Dendritic cell treated with granulocyte-macrophage colony-stimulating factor and Interleukin-4, amounts not matched to agents 40 ng/mL and 50 ng/mL, for 4 days (primary cell): ENCODE measurements around the gene AGBL5.

Experiments
- H3K27ac Mint-ChIP-seq: one replicate; pipeline ENCODE4 v1.8.0; 2022; ENCODE audit warnings: mild to moderate bottlenecking, mixed read lengths
- H3K27me3 Mint-ChIP-seq: one replicate; pipeline ENCODE4 v1.8.0; 2022; ENCODE audit warnings: mild to moderate bottlenecking, mixed read lengths
- H3K36me3 Mint-ChIP-seq: one replicate; pipeline ENCODE4 v1.8.0; 2022; ENCODE audit warnings: low read depth, mixed read lengths
- H3K4me1 Mint-ChIP-seq: one replicate; pipeline ENCODE4 v1.8.0; 2022; ENCODE audit warnings: low read depth, mixed read lengths
- H3K4me3 Mint-ChIP-seq: one replicate; pipeline ENCODE4 v1.8.0; 2022; ENCODE audit warnings: mild to moderate bottlenecking, moderate library complexity, mixed read lengths
- H3K9me3 Mint-ChIP-seq: one replicate; pipeline ENCODE4 v1.8.0; 2022; ENCODE audit warnings: mixed read lengths
- intact Hi-C: fragments of 100-400 bp; cut with micrococcal nuclease; formaldehyde crosslinking; loops from one replicate; pipeline ENCODE4 v1.15.0; 2022

The AGBL5 gene

DNA sequence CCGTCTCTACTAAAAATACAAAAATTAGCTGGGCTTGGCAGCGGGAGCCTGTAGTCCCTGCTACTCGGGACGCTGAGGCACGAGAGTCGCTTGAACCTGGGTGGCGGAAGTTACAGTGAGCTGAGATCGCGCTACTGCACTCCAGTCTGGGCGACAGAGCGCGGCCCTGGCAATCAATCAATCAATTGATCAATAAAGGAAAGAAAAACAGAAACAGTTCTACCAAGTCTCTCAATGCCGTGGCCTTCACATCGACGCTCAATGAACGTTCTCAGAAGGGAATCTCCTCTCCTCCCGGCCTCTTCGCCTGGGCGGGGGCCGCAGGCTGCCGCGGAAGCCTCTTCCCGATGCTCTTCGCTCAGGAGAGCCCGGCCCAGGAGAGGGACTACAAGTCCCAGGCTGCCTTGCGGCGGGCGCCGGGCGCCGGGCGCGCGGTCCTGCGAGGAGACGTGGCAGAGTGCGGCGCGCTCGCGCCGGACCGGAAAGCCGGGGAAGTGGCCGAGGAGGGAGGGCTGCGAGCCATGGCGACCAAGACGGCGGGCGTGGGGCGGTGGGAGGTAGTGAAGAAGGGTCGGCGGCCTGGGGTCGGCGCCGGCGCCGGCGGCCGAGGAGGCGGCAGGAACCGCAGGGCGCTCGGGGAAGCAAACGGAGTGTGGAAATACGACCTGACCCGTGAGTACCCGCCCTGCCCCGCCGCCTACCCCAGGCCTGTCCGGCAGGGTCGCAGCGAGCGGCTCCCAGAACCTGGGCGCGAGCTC is 18.8 kb upstream of the AGBL5 start, which contains the start of gene TMEM214:
TMEM214 (plus strand) TSS at position 471 of the 758 bp plus-strand sequence; CDS start at position 522, 51 bp downstream.
- intact Hi-C loops = loop anchor here (1.0 to 5.0 kb wide), 2 partner anchors 19 to 40 kb away; partner anchors contain the start of genes AGBL5 and OST4
- Mint-ChIP-seq H3K27ac (peak within 1 kb of the TSS; percentile 88), H3K9me3 (no peaks in the 10 kb centered on the region), H3K27me3 (no peaks in the 10 kb centered on the region), H3K4me3 (peak within 1 kb of the TSS; percentile 88), H3K4me1 (peaks cover 34% of the 10 kb centered on the region), H3K36me3 (peaks cover 70% of the 10 kb centered on the region)

DNA sequence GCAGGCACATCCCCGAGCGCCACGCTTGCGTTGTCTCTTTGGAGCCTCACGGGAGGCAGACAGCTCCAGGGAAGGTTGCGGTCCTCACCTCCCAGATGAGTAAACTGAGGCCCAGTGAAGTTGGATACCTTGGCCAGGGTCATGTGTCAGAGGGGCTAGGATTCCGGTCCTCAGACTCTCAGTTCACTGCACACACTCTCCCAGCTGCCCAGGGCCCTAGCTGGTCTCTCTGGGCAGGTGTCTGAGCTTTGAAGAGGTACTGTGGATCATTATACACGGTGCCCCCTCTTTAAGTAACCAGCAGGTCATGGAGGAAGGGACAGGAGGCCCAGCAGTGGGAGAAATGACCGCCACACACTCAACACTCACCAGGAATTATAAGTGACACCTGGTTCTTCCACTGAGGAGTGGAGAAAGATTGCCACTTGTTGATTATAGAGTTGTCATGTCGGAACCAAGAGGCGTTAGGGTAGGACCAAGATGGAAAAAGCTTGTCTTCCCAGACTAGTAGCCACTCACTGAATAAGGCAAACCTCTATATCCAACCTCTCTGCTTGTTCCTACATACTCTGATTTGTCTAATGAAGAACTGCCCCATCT is 18.1 kb upstream of the AGBL5 start:
- intact Hi-C loops = loop anchor here (5.0 kb wide), 1 partner anchor 39 kb away; the partner anchor contains the start of gene OST4
- Mint-ChIP-seq H3K27ac (peak overlapping the region; percentile 88), H3K9me3 (no peaks in the 10 kb centered on the region), H3K4me3 (peak overlapping the region; percentile 88), H3K27me3 (no peaks in the 10 kb centered on the region), H3K36me3 (peaks cover 70% of the 10 kb centered on the region), H3K4me1 (peaks cover 34% of the 10 kb centered on the region)

DNA sequence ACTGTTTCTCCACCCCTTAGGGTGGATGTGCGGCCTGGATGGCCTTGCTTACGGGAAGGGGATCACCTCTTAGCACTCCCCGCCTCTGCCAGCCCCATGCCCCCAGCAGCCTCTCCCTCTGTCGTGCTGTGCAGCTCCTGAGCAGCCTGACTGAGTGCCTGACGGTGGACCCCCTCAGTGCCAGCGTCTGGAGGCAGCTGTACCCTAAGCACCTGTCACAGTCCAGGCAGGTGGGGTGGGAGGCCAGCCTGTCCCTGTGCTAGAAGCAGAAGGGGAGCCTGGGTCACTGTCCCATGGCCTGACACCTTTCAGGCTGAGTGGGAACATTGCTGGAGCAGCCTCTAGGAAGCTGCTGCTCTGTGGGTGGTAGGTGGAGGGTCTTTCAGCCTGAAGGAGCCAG is 13.5 kb upstream of the AGBL5 start:
- no peak overlapping the region for H3K27ac Mint-ChIP-seq
- H3K4me3 Mint-ChIP-seq = no peak overlapping the region
- peaks cover 95% of the 10 kb centered on the region for H3K36me3 Mint-ChIP-seq
- no peaks in the 10 kb centered on the region for H3K27me3 Mint-ChIP-seq
- H3K9me3 Mint-ChIP-seq = no peaks in the 10 kb centered on the region
- peaks cover 36% of the 10 kb centered on the region for H3K4me1 Mint-ChIP-seq
- intact Hi-C loops = no loop called here

DNA sequence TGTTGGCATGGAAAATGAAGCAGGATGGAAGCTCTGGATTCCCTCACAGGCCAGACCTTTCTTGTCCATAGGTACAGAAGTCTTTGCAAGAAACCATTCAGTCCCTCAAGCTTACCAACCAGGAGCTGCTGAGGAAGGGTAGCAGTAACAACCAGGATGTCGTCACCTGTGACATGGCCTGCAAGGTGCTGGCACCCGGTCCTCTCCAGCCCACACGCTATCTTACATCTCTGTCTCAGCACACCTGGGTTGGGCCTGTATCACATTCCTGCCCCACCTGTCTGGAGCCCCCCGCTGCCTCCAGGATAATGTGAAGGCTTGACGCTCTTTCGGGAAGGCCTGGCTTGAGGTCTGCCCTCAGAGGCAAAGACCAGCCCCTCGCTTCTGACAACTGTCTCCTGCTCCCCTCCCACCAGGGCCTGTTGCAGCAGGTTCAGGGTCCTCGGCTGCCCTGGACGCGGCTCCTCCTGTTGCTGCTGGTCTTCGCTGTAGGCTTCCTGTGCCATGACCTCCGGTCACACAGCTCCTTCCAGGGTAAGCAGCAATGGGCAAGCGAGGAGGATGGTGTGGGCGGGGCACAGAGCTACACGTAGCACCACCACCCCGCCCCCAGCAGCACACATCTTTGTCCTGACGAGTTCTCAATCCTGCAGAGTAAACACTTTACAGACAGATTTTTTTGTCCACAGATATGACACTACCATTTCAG is 12.7 kb upstream of the AGBL5 start:
- H3K4me1 Mint-ChIP-seq = peaks cover 32% of the 10 kb centered on the region
- intact Hi-C loops = no loop called here
- H3K36me3 Mint-ChIP-seq = peaks cover 90% of the 10 kb centered on the region
- H3K4me3 Mint-ChIP-seq = no peak overlapping the region
- no peaks in the 10 kb centered on the region for H3K9me3 Mint-ChIP-seq
- H3K27ac Mint-ChIP-seq = no peak overlapping the region
- no peaks in the 10 kb centered on the region for H3K27me3 Mint-ChIP-seq

DNA sequence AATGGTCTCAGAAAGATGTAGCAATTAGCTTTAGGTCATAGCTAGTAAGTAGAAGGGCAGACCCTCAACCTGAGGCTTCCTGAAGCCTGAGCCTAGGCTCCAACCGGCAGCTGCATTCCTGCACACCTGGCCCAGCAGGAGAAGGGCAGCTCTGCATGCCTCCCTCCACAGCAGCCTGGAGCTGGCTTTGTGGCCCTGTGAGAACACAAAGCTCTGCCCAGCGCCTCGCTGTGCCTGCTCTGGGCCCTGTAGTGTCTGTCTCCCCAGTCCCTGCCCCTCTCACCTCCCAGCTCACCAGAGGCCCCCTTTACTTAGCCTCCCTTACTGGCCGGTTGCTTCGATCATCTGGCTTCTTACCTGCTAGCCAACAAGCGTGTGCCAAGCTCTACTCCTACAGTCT is 12.0 kb upstream of the AGBL5 start:
- Mint-ChIP-seq H3K9me3 (no peaks in the 10 kb centered on the region), H3K36me3 (peaks cover 84% of the 10 kb centered on the region), H3K27ac (no peak overlapping the region), H3K4me1 (peaks cover 25% of the 10 kb centered on the region), H3K4me3 (no peak overlapping the region), H3K27me3 (no peaks in the 10 kb centered on the region)
- intact Hi-C loops = no loop called here

DNA sequence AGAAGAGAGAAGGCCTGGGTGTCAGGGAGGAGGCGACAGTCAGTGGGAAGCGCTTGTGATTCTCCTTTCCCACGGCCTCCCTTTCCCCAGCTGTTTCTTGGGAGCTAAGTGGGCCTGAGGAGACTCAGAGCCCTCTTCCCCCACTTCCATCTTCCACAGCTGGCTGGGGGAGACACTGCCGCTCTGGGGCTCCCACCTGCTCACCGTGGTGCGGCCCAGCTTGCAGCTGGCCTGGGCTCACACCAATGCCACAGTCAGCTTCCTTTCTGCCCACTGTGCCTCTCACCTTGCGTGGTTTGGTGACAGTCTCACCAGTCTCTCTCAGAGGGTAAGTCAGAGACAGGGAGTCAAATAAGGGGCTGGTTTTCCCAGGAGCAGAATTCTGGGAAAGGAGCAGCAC is 11.6 kb upstream of the AGBL5 start:
- H3K27me3 Mint-ChIP-seq = no peaks in the 10 kb centered on the region
- H3K36me3 Mint-ChIP-seq = peaks cover 81% of the 10 kb centered on the region
- H3K4me3 Mint-ChIP-seq = no peak overlapping the region
- H3K4me1 Mint-ChIP-seq = peaks cover 21% of the 10 kb centered on the region
- no peaks in the 10 kb centered on the region for H3K9me3 Mint-ChIP-seq
- intact Hi-C loops = no loop called here
- no peak overlapping the region for H3K27ac Mint-ChIP-seq

DNA sequence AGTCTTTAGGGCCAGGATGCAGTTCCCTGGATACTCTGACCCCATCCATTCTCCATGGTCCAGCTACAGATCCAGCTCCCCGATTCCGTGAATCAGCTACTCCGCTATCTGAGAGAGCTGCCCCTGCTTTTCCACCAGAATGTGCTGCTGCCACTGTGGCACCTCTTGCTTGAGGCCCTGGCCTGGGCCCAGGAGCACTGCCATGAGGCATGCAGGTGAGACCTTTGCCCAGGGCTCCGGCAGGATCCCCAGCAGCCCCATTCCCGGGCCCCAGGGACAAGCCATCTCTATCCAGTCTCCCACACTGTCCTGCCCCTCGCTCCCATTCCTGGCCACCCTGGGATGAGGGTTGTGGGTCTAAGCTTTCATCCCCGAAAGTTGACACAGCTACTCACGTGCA is 11.2 kb upstream of the AGBL5 start:
- no peaks in the 10 kb centered on the region for H3K27me3 Mint-ChIP-seq
- peaks cover 77% of the 10 kb centered on the region for H3K36me3 Mint-ChIP-seq
- H3K4me1 Mint-ChIP-seq = peaks cover 17% of the 10 kb centered on the region
- intact Hi-C loops = no loop called here
- H3K27ac Mint-ChIP-seq = no peak overlapping the region
- no peak overlapping the region for H3K4me3 Mint-ChIP-seq
- H3K9me3 Mint-ChIP-seq = no peaks in the 10 kb centered on the region

DNA sequence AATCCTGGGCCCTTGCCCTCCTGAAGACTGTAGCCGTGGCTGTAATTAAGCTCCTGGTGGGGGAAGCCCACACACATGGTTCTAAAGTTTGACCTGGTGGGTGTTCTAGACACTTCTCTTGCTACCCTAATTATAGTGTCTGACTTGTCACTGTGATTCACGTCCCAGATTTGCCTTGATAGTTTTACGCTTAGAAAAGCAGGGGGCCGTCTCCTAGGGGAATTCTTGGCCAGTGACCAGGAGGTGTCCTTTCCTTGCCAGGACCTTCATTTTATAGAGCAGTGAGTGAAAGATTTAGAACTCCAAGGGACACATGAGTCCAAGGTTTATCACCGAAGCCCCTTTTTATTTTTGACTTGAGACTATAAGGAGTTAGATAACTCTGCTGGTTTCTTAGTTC is 9.7 kb upstream of the AGBL5 start:
- H3K27ac Mint-ChIP-seq = no peak overlapping the region
- no peaks in the 10 kb centered on the region for H3K27me3 Mint-ChIP-seq
- H3K4me1 Mint-ChIP-seq = peaks cover 17% of the 10 kb centered on the region
- no peak overlapping the region for H3K4me3 Mint-ChIP-seq
- peaks cover 62% of the 10 kb centered on the region for H3K36me3 Mint-ChIP-seq
- H3K9me3 Mint-ChIP-seq = no peaks in the 10 kb centered on the region
- intact Hi-C loops = no loop called here

DNA sequence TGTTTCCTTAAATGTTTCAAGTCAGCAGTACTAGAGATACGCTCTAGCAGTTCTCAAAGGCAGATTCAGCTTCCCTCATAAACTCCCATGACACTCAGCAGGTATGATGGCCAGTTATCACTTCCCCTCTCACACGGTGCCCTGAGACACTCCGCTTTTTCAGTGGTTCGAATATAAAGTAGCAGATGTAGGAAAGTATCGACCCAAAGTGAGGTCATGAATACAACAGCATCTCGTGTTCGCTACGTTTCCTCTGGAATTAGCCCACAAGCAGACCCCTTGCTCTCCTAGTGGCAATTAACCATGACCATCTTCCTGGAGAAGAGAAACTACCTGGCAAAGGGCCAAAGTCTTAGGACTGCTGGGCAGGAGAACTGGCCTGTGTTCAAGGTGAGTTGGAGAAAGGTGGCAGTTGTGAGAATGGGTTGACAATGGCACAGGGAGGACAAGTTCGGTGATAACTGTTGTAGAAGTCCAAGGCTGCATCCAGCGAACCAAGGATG is 9.3 kb upstream of the AGBL5 start:
- H3K4me3 Mint-ChIP-seq = no peak overlapping the region
- H3K36me3 Mint-ChIP-seq = peaks cover 57% of the 10 kb centered on the region
- H3K27ac Mint-ChIP-seq = no peak overlapping the region
- H3K27me3 Mint-ChIP-seq = no peaks in the 10 kb centered on the region
- no peaks in the 10 kb centered on the region for H3K9me3 Mint-ChIP-seq
- peaks cover 17% of the 10 kb centered on the region for H3K4me1 Mint-ChIP-seq
- intact Hi-C loops = no loop called here

DNA sequence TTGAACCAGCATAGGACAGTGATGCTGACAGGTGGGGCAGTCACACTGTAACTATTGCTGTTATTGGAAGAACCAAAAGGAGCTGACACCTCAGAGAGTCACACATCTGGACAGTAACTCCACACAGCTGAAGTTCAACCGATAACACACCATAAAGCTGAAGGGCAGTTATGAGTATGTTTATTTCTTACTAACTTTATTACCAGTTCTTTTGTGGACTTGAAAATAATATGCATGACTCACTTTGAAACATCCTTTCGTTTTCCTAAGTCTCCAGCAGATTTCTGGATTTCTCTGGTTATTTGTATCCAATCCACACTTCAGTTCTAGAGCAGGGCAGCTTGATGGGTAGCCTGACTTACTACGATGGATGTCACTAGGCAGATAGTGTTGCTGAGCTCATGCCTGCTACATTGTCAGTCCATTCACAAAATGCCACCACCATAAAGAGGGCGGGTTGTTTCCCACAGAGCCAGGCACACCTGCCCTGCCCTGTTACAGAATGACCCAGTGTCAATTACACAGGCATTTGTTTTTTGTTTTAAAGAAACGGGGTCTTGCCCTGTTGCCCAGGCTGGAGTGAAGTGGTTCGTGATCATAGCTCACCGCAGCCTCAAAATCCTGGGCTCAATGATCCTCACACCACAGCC is 8.4 kb upstream of the AGBL5 start:
- Mint-ChIP-seq H3K27ac (no peak overlapping the region), H3K9me3 (no peaks in the 10 kb centered on the region), H3K4me1 (peaks cover 17% of the 10 kb centered on the region), H3K36me3 (peaks cover 48% of the 10 kb centered on the region), H3K27me3 (no peaks in the 10 kb centered on the region), H3K4me3 (no peak overlapping the region)
- intact Hi-C loops = no loop called here

DNA sequence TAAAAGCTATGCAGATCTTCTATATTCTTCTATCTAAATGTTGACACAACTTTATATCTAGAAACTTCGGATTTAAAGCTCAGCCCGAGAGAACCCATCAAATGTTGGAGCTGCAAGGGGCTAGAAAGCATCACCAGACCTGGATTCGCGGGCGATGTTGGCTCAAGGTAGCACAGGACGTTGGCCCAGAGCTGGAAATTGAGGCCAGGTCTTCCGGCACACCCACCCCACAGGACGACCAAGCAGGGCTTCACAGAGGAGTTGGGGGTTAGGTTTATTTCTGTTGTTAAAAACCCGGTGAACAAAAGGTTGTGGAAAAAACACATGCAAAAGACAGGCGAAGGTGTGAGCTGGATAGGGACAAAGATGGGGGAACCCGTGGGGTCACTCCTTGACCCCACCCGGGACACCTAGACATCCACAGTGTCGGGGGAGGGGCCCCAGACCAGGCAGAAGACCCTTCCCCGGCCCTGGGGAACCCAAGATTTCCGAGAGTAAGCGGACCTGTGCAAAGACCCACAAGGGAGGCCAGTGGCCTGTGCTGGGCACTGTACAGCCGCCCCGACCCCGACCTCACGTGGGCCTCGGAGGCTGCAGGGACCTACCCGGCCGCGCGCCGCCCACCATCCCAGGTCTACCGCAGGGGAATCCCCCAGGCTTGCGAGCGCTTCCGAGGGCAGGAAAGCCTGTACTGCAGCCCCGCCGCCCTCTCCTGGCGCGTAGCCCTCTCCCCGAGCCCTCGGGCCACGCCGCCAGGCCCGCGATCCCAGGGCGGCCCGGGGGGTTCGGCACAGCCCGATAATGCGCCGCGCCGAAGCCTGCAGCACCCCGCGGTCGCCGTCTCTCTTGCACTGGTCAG is 1.8 kb upstream of the AGBL5 start:
- peaks cover 27% of the 10 kb centered on the region for H3K4me1 Mint-ChIP-seq
- H3K27ac Mint-ChIP-seq = peak overlapping the region; percentile 80
- intact Hi-C loops = loop anchor here (2.0 kb wide), 1 partner anchor 31 kb away; no protein-coding TSS in a partner anchor
- peaks cover 30% of the 10 kb centered on the region for H3K36me3 Mint-ChIP-seq
- H3K9me3 Mint-ChIP-seq = no peaks in the 10 kb centered on the region
- H3K27me3 Mint-ChIP-seq = peaks cover 6% of the 10 kb centered on the region
- H3K4me3 Mint-ChIP-seq = peak overlapping the region; percentile 91

DNA sequence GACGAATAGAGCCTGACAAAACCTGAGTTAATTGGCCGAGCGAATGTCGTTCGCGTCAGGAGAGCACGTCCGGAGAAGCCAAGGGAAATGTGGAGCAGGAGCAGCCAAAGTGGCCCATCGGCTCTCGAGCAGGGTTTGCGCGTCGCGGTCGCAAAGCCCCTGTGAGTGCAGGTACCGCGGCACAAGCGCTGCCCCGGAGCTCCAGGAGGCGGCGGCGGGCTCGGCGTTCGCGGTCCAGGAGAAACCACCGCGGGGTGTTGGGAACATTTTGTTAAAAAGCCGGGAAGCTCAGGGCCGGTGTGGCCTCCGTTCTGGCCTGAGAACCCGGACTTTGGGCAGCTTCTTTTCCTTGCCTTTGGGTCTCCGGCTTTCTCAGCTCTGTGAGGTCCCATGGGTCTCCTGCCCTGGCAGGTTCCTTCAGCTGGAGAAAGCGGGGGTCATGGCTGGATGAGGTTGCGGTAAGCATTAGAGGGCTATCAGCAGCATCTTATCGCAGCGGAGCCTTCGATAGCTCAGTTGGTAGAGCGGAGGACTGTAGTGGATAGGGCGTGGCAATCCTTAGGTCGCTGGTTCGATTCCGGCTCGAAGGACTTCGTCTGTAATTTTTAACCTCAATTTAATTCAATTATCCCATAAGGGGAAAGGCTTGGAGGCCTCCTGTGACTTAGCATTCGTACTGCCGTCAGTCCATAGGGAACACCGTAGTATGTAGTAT is 1.0 kb upstream of the AGBL5 start:
- peaks cover 38% of the 10 kb centered on the region for H3K36me3 Mint-ChIP-seq
- intact Hi-C loops = loop anchor here (2.0 kb wide), 1 partner anchor 30 kb away; no protein-coding TSS in a partner anchor
- H3K27me3 Mint-ChIP-seq = peaks cover 6% of the 10 kb centered on the region
- H3K4me3 Mint-ChIP-seq = peak overlapping the region; percentile 91
- H3K27ac Mint-ChIP-seq = peak overlapping the region; percentile 80
- no peaks in the 10 kb centered on the region for H3K9me3 Mint-ChIP-seq
- peaks cover 27% of the 10 kb centered on the region for H3K4me1 Mint-ChIP-seq
